ENCODE data around the gene FGB. TPM values are rescaled to one million over a fixed set of nuclear protein-coding genes. Genes with fewer than 3 reads are reported as not detected.

FGB gene
- total RNA-seq, 1 donor from 2014 or later: 37.0 TPM

GRCh38 chr4:154526151-154526550 lies 36.7 kb upstream of the FGB start:
- Histone ChIP-seq H3K9me3 (no peaks in the 10 kb centered on the region), H3K36me3 (no peaks in the 10 kb centered on the region), H3K4me1 (no peaks in the 10 kb centered on the region), H3K27me3 (no peaks in the 10 kb centered on the region), H3K27ac (no peak overlapping the region), H3K4me3 (no peak overlapping the region)
- intact Hi-C loops (cut with DNase I): no loop called here
- no peak for DNase-seq (ENCODE audit: low spot score in 2 of 2)
- no peak for TF ChIP-seq CTCF (IDR thresholded peaks at IDR 0.05)

GRCh38 chr4:154527308-154527707 lies 35.5 kb upstream of the FGB start:
- Histone ChIP-seq H3K9me3 (no peaks in the 10 kb centered on the region), H3K27ac (no peak overlapping the region), H3K27me3 (no peaks in the 10 kb centered on the region), H3K36me3 (no peaks in the 10 kb centered on the region), H3K4me1 (no peaks in the 10 kb centered on the region), H3K4me3 (no peak overlapping the region)
- DNase-seq (ENCODE audit: low spot score in 2 of 2): no peak
- TF ChIP-seq CTCF (IDR thresholded peaks at IDR 0.05): no peak
- intact Hi-C loops (cut with DNase I): no loop called here

- no peaks in the 10 kb centered on the region for H3K27me3 ChIP-seq
- H3K36me3 ChIP-seq: no peaks in the 10 kb centered on the region
- TF ChIP-seq CTCF (IDR thresholded peaks at IDR 0.05): no peak
- H3K4me3 ChIP-seq: no peak overlapping the region
- no peaks in the 10 kb centered on the region for H3K9me3 ChIP-seq
- intact Hi-C loops (cut with DNase I): no loop called here
- no peak for DNase-seq (ENCODE audit: low spot score in 2 of 2)
- no peak overlapping the region for H3K27ac ChIP-seq
- no peaks in the 10 kb centered on the region for H3K4me1 ChIP-seq
Observed at GRCh38 chr4:154528869-154529268, 33.9 kb upstream of the FGB start.

GRCh38 chr4:154529728-154530519 lies 32.9 kb upstream of the FGB start:
- Histone ChIP-seq H3K4me3 (no peak overlapping the region), H3K4me1 (no peaks in the 10 kb centered on the region)

GRCh38 chr4:154534296-154534695 lies 28.5 kb upstream of the FGB start:
- H3K27ac ChIP-seq: no peak overlapping the region
- no peak for TF ChIP-seq CTCF (IDR thresholded peaks at IDR 0.05)
- peaks cover 20 to 32% of the 10 kb centered on the region in 2 donors for H3K36me3 ChIP-seq
- no peak overlapping the region for H3K4me3 ChIP-seq
- H3K9me3 ChIP-seq: no peaks in the 10 kb centered on the region
- DNase-seq (ENCODE audit: low spot score in 2 of 2): no peak
- no peaks in the 10 kb centered on the region for H3K4me1 ChIP-seq
- H3K27me3 ChIP-seq: no peaks in the 10 kb centered on the region
- intact Hi-C loops (cut with DNase I): no loop called here

More at GRCh38 chr4:154529728-154530519, 32.9 kb upstream of the FGB start:
- Histone ChIP-seq H3K27ac (no peak overlapping the region), H3K27me3 (no peaks in the 10 kb centered on the region), H3K9me3 (no peaks in the 10 kb centered on the region), H3K36me3 (no peaks in the 10 kb centered on the region)
- intact Hi-C loops (cut with DNase I): no loop called here
- no peak for TF ChIP-seq CTCF (IDR thresholded peaks at IDR 0.05)
- DNase-seq (ENCODE audit: low spot score in 2 of 2): no peak
